Activated CD8-positive, alpha-beta T cell treated with anti-CD3 and anti-CD28 coated beads for 36 hours (primary cell): ENCODE data around the gene NSMF. TPM values are rescaled to one million over a fixed set of nuclear protein-coding genes. Genes with fewer than 3 reads are reported as not detected.
"Not testable (repeated sequence)": the region's sequence is repeated elsewhere in the genome, so short reads cannot be mapped to it uniquely, and the experiment has no call there.

Experiments used
- ATAC-seq: fragments of 200-7000 bp; cut with Tn5 transposase; one replicate; pipeline ENCODE4 v1.10.0; 2021; ENCODE audit warnings: mild to moderate bottlenecking, moderate library complexity
- CTCF ChIA-PET: fragments of 350-600 bp; sonication (Branson Sonifier 250); formaldehyde crosslinking; loops from one replicate; lab custom pipeline; 2021; ENCODE audit warnings: antibody characterized with exemption; lab: Charles Lee
- POLR2A ChIA-PET: fragments of 350-600 bp; sonication (Branson Sonifier 250); formaldehyde crosslinking; loops from one replicate; lab custom pipeline; 2021; ENCODE audit warnings: antibody characterized with exemption; lab: Charles Lee
- DNase-seq: peaks from one replicate; pipeline ENCODE4 v3.0.0-alpha.2; 2020
- H3K27ac Mint-ChIP-seq: one replicate; pipeline ENCODE4 v1.8.0; 2021; ENCODE audit warnings: mild to moderate bottlenecking, mixed read lengths
- H3K27me3 Mint-ChIP-seq: one replicate; pipeline ENCODE4 v1.8.0; 2021; ENCODE audit warnings: mixed read lengths
- H3K36me3 Mint-ChIP-seq: one replicate; pipeline ENCODE4 v1.8.0; 2021; ENCODE audit warnings: low read depth, mixed read lengths
- H3K4me1 Mint-ChIP-seq: one replicate; pipeline ENCODE4 v1.8.0; 2021; ENCODE audit warnings: low read depth, mixed read lengths
- H3K4me3 Mint-ChIP-seq: one replicate; pipeline ENCODE4 v1.8.0; 2021; ENCODE audit warnings: mild to moderate bottlenecking, moderate library complexity, mixed read lengths
- H3K9me3 Mint-ChIP-seq: one replicate; pipeline ENCODE4 v1.8.0; 2021; ENCODE audit warnings: mixed read lengths
- CTCF ChIP-seq: fragments of 200-600 bp; IDR thresholded peaks from one replicate; pipeline ENCODE4 v1.8.0; 2022; ENCODE audit warnings: antibody characterized with exemption, mild to moderate bottlenecking
- intact Hi-C: fragments of 100-400 bp; cut with micrococcal nuclease; formaldehyde crosslinking; loops from one replicate; pipeline ENCODE4 v1.10.0; 2022
- total RNA-seq, 2 experiments: library from RNA; stranded (reverse); gene quantifications; one replicate each; pipeline ENCODE4 v1.2.3, GENCODE V29; 2021

NSMF gene
- total RNA-seq, 2 experiments from 2014 or later = 112 to 116 TPM

- intact Hi-C loops = no loop called here
- Mint-ChIP-seq H3K4me3 (no peak overlapping the region), H3K27me3 (no peaks in the 10 kb centered on the region), H3K27ac (no peak overlapping the region), H3K36me3 (peaks cover 52% of the 10 kb centered on the region), H3K4me1 (peaks cover 39% of the 10 kb centered on the region), H3K9me3 (no peaks in the 10 kb centered on the region)
- ChIA-PET POLR2A (interaction anchor here (1.4 kb wide), 2 partner anchors 7 to 32 kb away, joined by 3 to 7 read pairs; partner anchors contain the start of genes EXD3 and NOXA1), CTCF (no interaction called here)
- DNase-seq (peak; percentile 49), ATAC-seq (peak; percentile 17)
- no peak for TF ChIP-seq CTCF
Observed at GRCh38 chr9:137454145-137454596, 5.0 kb downstream of the NSMF start.

GRCh38 chr9:137453643-137454081, 5.5 kb downstream of the NSMF start:
- peak; percentile 69 for DNase-seq
- peak; percentile 76 for ATAC-seq
- peaks cover 39% of the 10 kb centered on the region for H3K4me1 Mint-ChIP-seq
- TF ChIP-seq CTCF = no peak
- H3K27ac Mint-ChIP-seq = no peak overlapping the region
- peaks cover 56% of the 10 kb centered on the region for H3K36me3 Mint-ChIP-seq
- no peaks in the 10 kb centered on the region for H3K9me3 Mint-ChIP-seq
- CTCF ChIA-PET = no interaction called here
- intact Hi-C loops = no loop called here
- no peaks in the 10 kb centered on the region for H3K27me3 Mint-ChIP-seq
- POLR2A ChIA-PET = interaction anchor here (1.4 kb wide), 2 partner anchors 8 to 31 kb away, joined by 3 to 7 read pairs; partner anchors contain the start of genes EXD3 and NOXA1
- H3K4me3 Mint-ChIP-seq = no peak overlapping the region

GRCh38 chr9:137452761-137453642, 6.1 kb downstream of the NSMF start:
- ChIA-PET POLR2A (interaction anchor here (1.4 kb wide), 2 partner anchors 9 to 30 kb away, joined by 3 to 7 read pairs; partner anchors contain the start of genes EXD3 and NOXA1), CTCF (no interaction called here)
- H3K9me3 Mint-ChIP-seq = no peaks in the 10 kb centered on the region
- no peak overlapping the region for H3K4me3 Mint-ChIP-seq
- intact Hi-C loops = no loop called here
- TF ChIP-seq CTCF = no peak
- no peak for ATAC-seq
- H3K4me1 Mint-ChIP-seq = peaks cover 39% of the 10 kb centered on the region
- H3K27me3 Mint-ChIP-seq = no peaks in the 10 kb centered on the region
- no peak for DNase-seq
- no peak overlapping the region for H3K27ac Mint-ChIP-seq
- peaks cover 57% of the 10 kb centered on the region for H3K36me3 Mint-ChIP-seq

GRCh38 chr9:137452006-137452760, 7.0 kb downstream of the NSMF start:
- intact Hi-C loops = no loop called here
- ATAC-seq (no peak), DNase-seq (peak; percentile 34)
- no peaks in the 10 kb centered on the region for H3K27me3 Mint-ChIP-seq
- peaks cover 39% of the 10 kb centered on the region for H3K4me1 Mint-ChIP-seq
- no peak for TF ChIP-seq CTCF
- H3K9me3 Mint-ChIP-seq = no peaks in the 10 kb centered on the region
- ChIA-PET POLR2A (no interaction called here), CTCF (no interaction called here)
- no peak overlapping the region for H3K4me3 Mint-ChIP-seq
- peaks cover 57% of the 10 kb centered on the region for H3K36me3 Mint-ChIP-seq
- H3K27ac Mint-ChIP-seq = peak overlapping the region; percentile 44

- Mint-ChIP-seq H3K27ac (peak overlapping the region; percentile 73), H3K36me3 (peaks cover 52% of the 10 kb centered on the region), H3K4me1 (peaks cover 32% of the 10 kb centered on the region)
- ATAC-seq, H3K9me3 Mint-ChIP-seq, CTCF ChIA-PET, H3K4me3 Mint-ChIP-seq, intact Hi-C loops, POLR2A ChIA-PET, H3K27me3 Mint-ChIP-seq: not testable (repeated sequence)
- peak; percentile 35 for DNase-seq
Observed at GRCh38 chr9:137451264-137452005, 7.7 kb downstream of the NSMF start.

- H3K36me3 Mint-ChIP-seq = peaks cover 47% of the 10 kb centered on the region
- H3K9me3 Mint-ChIP-seq, H3K27me3 Mint-ChIP-seq, ATAC-seq, H3K4me3 Mint-ChIP-seq, CTCF ChIA-PET, intact Hi-C loops, POLR2A ChIA-PET: not testable (repeated sequence)
- H3K27ac Mint-ChIP-seq = peak overlapping the region; percentile 73
- peaks cover 30% of the 10 kb centered on the region for H3K4me1 Mint-ChIP-seq
- DNase-seq = peak; percentile 59
Observed at GRCh38 chr9:137450539-137451222, 8.5 kb downstream of the NSMF start.
